Glomerular endothelial cell (primary cell): Measurements from ENCODE around the gene DNLZ. TPM values are rescaled to one million over a fixed set of nuclear protein-coding genes. Genes with fewer than 3 reads are reported as not detected.

Source experiments
- DNase-seq: peaks from one replicate; pipeline ENCODE4 v3.0.0-alpha.2; 2011; ENCODE audit warnings: low read depth, low spot score; ENCODE audit errors: extremely low read depth
- total RNA-seq: library from RNA; depleted of rRNA; stranded (reverse); fragments of >200 nt; gene quantifications from 2 replicates; pipeline ENCODE4 v1.2.3, GENCODE V29; 2015

Gene DNLZ
- total RNA-seq, 1 donor from 2014 or later = 50.4 TPM

- DNase-seq = no peak
Measured at GRCh38 chr9:136345281-136346156, 18.0 kb downstream of the DNLZ start.

GRCh38 chr9:136344544-136345280 lies 18.8 kb downstream of the DNLZ start:
- no peak for DNase-seq

- DNase-seq = no peak
Measured at GRCh38 chr9:136343884-136344269, 19.7 kb downstream of the DNLZ start.

GRCh38 chr9:136343121-136343883 lies 20.2 kb downstream of the DNLZ start:
- no peak for DNase-seq

- DNase-seq = no peak
Measured at GRCh38 chr9:136342181-136343120, 21.1 kb downstream of the DNLZ start.

- DNase-seq = no peak
Measured at GRCh38 chr9:136341769-136342168, 21.8 kb downstream of the DNLZ start.

- DNase-seq = no peak
Measured at GRCh38 chr9:136341042-136341655, 22.4 kb downstream of the DNLZ start.

- no peak for DNase-seq
Measured at GRCh38 chr9:136340356-136341041, 23.0 kb downstream of the DNLZ start.

- DNase-seq = no peak
Measured at GRCh38 chr9:136339958-136340310, 23.6 kb downstream of the DNLZ start.

GRCh38 chr9:136339173-136339957 lies 24.2 kb downstream of the DNLZ start:
- no peak for DNase-seq

GRCh38 chr9:136338511-136338910 lies 25.0 kb downstream of the DNLZ start:
- DNase-seq = no peak

GRCh38 chr9:136337416-136338395 lies 25.8 kb downstream of the DNLZ start:
- no peak for DNase-seq

GRCh38 chr9:136336881-136337280 lies 26.7 kb downstream of the DNLZ start:
- no peak for DNase-seq

- no peak for DNase-seq
Measured at GRCh38 chr9:136336156-136336870, 27.2 kb downstream of the DNLZ start.

- DNase-seq = no peak
Measured at GRCh38 chr9:136335296-136336155, 28.0 kb downstream of the DNLZ start.

GRCh38 chr9:136334541-136334940 lies 29.0 kb downstream of the DNLZ start:
- DNase-seq = no peak
